GM23248 (cell line): ENCODE results near the gene CCNY.

Experiments used
- EZH2 ChIP-seq: fragments of 200-600 bp; sonication (generic); IDR thresholded peaks from 2 replicates; pipeline ENCODE4 v1.6.1; 2018; ENCODE audit warnings: antibody characterized with exemption, mild to moderate bottlenecking; ENCODE audit not compliant: insufficient read depth, poor library complexity, severe bottlenecking
- EZH2phosphoT487 ChIP-seq: fragments of 200-600 bp; sonication (generic); IDR thresholded peaks from 2 replicates; pipeline ENCODE4 v1.6.1; 2018; ENCODE audit warnings: antibody characterized with exemption, moderate library complexity, mild to moderate bottlenecking, low read depth; ENCODE audit not compliant: insufficient read depth

DNA sequence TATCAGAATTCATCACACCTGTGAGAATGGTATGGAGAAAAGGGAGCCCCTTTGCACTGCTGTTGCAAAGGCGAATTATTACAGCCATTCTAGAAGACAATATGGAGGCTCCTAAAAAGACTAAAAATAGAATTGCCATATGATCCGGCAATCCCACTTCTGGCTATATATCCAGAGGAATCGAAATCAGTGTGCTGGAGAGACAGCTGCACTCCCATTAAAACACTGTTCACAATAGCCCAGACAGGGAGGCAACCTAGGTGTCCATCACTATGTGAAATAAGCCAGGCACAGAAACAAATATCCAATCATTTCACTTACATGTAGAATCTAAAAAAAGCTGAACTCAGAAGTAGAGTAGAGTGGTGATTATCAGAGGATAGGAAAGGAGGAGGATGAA is 242.8 kb downstream of the CCNY start:
- TF ChIP-seq EZH2 (no peak), EZH2phosphoT487 (no peak)
